OCI-LY3 (cell line): Measurements from ENCODE around the gene KLK8.

Experiments
- H2AFZ ChIP-seq: fragments of 200-600, 300-600 bp; shearing (Covaris generic); 2 replicates; pipeline ENCODE4 v1.6.0; 2014; ENCODE audit warnings: antibody characterized with exemption, low read depth, low read length
- H3K27ac ChIP-seq: fragments of 200-600, 300-600 bp; sonication (generic); 2 replicates; pipeline ENCODE4 v1.5.1; 2014; ENCODE audit warnings: mild to moderate bottlenecking, low read length, moderate library complexity, mixed read lengths
- H3K27me3 ChIP-seq: fragments of 200-600, 300-600 bp; sonication (generic); 2 replicates; pipeline ENCODE4 v1.6.1; 2014; ENCODE audit warnings: low read depth, low read length, mixed read lengths
- H3K36me3 ChIP-seq: fragments of 200-600, 300-600 bp; sonication (generic); replicated peaks from 2 replicates; pipeline ENCODE3; 2014; ENCODE audit warnings: low read depth, low read length, mixed read lengths
- H3K4me1 ChIP-seq: fragments of 300-600, 200-600 bp; sonication (generic); 2 replicates; pipeline ENCODE4 v1.6.1; 2014; ENCODE audit warnings: low read length, mixed read lengths
- H3K4me2 ChIP-seq: fragments of 200-600, 300-600 bp; sonication (generic); 2 replicates; pipeline ENCODE4 v1.6.1; 2014; ENCODE audit warnings: low read length, mixed read lengths
- H3K4me3 ChIP-seq: fragments of 300-600, 200-600 bp; sonication (generic); 2 replicates; pipeline ENCODE4 v1.5.1; 2014; ENCODE audit warnings: antibody characterized with exemption, mild to moderate bottlenecking, low read length, moderate library complexity
- H3K79me2 ChIP-seq: fragments of 300-600, 200-600 bp; shearing (Covaris generic); 2 replicates; pipeline ENCODE4 v1.6.1; 2014; ENCODE audit warnings: mild to moderate bottlenecking, low read length, mixed read lengths
- H3K9ac ChIP-seq: fragments of 300-600, 200-600 bp; shearing (Covaris generic); 2 replicates; pipeline ENCODE4 v1.6.0; 2014; ENCODE audit warnings: mild to moderate bottlenecking, low read length, moderate library complexity
- H3K9me3 ChIP-seq: fragments of 200-600, 300-600 bp; shearing (Covaris generic); 2 replicates; pipeline ENCODE4 v1.6.1; 2014; ENCODE audit warnings: low read length, mixed read lengths; ENCODE audit not compliant: insufficient read depth
- H4K20me1 ChIP-seq: fragments of 200-600, 300-600 bp; sonication (generic); 2 replicates; pipeline ENCODE4 v1.6.1; 2016; ENCODE audit warnings: low read length, mixed read lengths; ENCODE audit not compliant: insufficient read depth
- EZH2phosphoT487 ChIP-seq: fragments of 200-600 bp; shearing (Covaris generic); IDR thresholded peaks from 2 replicates; pipeline ENCODE4 v1.6.1; 2018; ENCODE audit warnings: antibody characterized with exemption, mixed run types, low read depth
- TF ChIP-seq, protein P1 (sequence below): fragments of 200-600, 300-600 bp; sonication (generic); IDR thresholded peaks from 2 replicates; pipeline ENCODE4 v1.5.1; 2014; ENCODE audit warnings: antibody characterized with exemption, low read length, low read depth

The KLK8 gene

DNA sequence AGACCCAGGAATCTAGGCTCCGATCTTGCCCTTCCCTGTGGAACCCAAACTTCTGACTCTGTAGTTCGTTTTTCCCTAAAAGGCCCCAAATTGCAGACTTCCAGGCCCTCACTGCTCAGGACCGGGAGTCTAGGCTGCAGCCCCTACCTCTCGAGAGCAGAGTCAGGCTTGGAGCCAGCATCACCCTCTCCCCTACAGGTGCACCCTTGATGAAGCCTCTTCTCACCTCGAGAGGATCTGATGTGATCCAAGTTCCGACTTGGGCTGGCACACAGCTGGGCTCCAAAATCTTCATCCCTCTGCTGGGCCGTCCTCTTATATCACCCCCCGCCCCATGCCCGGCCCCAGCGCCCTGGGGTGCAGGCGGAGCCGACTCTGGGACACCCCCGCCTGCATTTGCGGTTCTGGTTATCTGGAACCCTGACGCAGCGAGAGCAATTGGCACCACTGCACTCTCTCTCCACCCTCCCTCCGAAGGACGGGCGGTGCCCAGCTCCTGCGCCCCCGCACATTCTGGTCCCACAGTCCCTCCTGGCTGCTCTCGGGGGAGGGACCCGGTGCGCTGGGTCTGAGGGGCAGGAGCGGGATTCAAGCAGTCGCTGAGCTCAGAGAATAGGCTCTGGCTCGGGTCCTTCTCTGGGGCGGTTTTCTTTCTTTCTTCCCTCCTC, 17.6 kb downstream of the KLK8 start, which contains the start of gene KLK7:
Gene KLK7 (minus strand): TSS at position 293 of the 668 bp plus-strand sequence. CDS start 1,518 bp downstream, outside the sequence.
- Histone ChIP-seq H2AFZ (no peak within 1 kb of the TSS), H3K27me3 (peaks cover 31% of the 10 kb centered on the region), H3K27ac (no peak within 1 kb of the TSS), H4K20me1 (no peaks in the 10 kb centered on the region), H3K4me3 (no peak within 1 kb of the TSS), H3K9ac (no peak within 1 kb of the TSS), H3K4me2 (no peak within 1 kb of the TSS), H3K4me1 (no peaks in the 10 kb centered on the region), H3K9me3 (no peaks in the 10 kb centered on the region), H3K36me3 (no peaks in the 10 kb centered on the region), H3K79me2 (no peaks in the 10 kb centered on the region)
- TF ChIP-seq, protein P1, sequence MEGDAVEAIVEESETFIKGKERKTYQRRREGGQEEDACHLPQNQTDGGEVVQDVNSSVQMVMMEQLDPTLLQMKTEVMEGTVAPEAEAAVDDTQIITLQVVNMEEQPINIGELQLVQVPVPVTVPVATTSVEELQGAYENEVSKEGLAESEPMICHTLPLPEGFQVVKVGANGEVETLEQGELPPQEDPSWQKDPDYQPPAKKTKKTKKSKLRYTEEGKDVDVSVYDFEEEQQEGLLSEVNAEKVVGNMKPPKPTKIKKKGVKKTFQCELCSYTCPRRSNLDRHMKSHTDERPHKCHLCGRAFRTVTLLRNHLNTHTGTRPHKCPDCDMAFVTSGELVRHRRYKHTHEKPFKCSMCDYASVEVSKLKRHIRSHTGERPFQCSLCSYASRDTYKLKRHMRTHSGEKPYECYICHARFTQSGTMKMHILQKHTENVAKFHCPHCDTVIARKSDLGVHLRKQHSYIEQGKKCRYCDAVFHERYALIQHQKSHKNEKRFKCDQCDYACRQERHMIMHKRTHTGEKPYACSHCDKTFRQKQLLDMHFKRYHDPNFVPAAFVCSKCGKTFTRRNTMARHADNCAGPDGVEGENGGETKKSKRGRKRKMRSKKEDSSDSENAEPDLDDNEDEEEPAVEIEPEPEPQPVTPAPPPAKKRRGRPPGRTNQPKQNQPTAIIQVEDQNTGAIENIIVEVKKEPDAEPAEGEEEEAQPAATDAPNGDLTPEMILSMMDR, result no peak
- no peak for TF ChIP-seq EZH2phosphoT487

DNA sequence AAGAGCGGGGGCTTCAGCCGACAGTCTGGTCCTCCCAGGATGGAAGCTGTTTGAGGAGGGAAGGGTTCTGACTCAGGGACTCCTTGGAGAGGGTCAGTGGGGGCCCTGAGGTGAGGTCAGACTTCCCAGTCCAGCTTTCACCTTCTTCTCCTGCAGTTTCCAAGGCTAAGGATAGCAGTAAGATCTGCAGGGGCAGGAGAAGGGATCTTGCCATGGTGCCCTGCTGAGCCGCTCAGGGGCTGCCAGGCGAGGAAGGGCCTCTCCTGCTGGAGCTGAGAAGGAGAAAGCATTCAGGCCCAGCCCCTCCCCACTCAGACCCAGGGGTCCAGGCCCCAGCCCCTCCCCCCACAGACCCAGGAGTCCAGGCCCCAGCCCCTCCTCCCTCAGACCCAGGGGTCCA, 19.2 kb downstream of the KLK8 start:
- Histone ChIP-seq H4K20me1 (no peaks in the 10 kb centered on the region), H3K4me3 (no peak overlapping the region), H3K4me2 (no peak overlapping the region), H2AFZ (no peak overlapping the region), H3K27me3 (peaks cover 28% of the 10 kb centered on the region), H3K36me3 (no peaks in the 10 kb centered on the region), H3K79me2 (no peaks in the 10 kb centered on the region), H3K9ac (no peak overlapping the region), H3K9me3 (no peaks in the 10 kb centered on the region), H3K4me1 (no peaks in the 10 kb centered on the region), H3K27ac (no peak overlapping the region)
- TF ChIP-seq EZH2phosphoT487, result no peak
- TF ChIP-seq, protein P1, result no peak

DNA sequence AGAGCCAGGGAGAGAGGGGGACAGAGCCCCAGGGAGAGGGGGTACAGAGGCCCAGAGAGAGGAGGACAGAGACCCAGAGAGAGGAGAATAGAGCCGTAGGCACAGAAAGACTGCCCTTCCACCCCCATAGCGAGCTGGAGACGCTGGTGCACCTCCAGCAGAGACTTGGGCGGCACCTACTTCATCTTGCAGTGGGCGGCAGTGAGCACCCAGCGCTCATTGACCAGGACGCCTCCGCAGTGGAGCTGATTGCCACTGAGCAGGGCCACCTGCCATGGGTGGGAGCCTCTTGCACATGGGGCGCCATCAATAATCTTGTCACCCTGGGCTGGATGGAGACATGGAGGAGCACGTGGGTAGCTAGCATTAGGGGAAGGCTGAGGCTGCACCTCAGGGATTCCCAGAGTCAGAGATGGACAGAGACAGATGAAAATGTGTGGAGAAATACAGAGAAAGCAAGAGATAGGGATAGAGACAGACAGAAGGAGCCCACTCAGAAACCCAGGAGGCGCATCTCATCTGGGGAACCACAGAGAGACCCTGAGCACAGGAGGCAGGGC, 19.7 kb downstream of the KLK8 start:
- H3K9ac ChIP-seq, result no peak overlapping the region
- no peak overlapping the region for H2AFZ ChIP-seq
- H3K27me3 ChIP-seq, result peaks cover 29% of the 10 kb centered on the region
- no peak overlapping the region for H3K4me3 ChIP-seq
- H3K79me2 ChIP-seq, result no peaks in the 10 kb centered on the region
- no peaks in the 10 kb centered on the region for H3K4me1 ChIP-seq
- no peaks in the 10 kb centered on the region for H3K9me3 ChIP-seq
- TF ChIP-seq, protein P1, result no peak
- no peak for TF ChIP-seq EZH2phosphoT487
- H4K20me1 ChIP-seq, result no peaks in the 10 kb centered on the region
- H3K4me2 ChIP-seq, result no peak overlapping the region
- no peaks in the 10 kb centered on the region for H3K36me3 ChIP-seq
- H3K27ac ChIP-seq, result no peak overlapping the region

DNA sequence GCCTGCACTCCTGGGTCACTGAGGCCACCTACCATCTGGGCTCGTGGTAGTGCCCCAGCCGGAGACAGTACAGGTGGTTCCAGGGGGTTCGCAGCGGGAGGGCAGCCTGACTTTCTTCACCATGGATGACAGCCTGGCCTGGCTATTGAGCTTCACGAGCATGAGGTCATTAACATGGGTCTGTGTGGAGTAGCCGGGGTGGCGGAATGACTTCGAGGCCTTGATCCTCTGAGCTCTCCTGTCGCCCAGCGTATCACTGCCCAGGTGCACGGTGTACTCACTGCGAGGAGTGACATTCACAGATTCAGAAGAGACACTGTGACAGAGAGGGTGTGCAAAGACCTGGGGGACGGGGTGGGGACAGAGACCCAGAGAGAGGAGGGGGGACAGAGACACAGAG, 21.2 kb downstream of the KLK8 start:
- H3K4me2 ChIP-seq, result no peak overlapping the region
- H3K4me3 ChIP-seq, result no peak overlapping the region
- no peaks in the 10 kb centered on the region for H3K4me1 ChIP-seq
- H3K9me3 ChIP-seq, result no peaks in the 10 kb centered on the region
- no peaks in the 10 kb centered on the region for H3K36me3 ChIP-seq
- H4K20me1 ChIP-seq, result no peaks in the 10 kb centered on the region
- TF ChIP-seq EZH2phosphoT487, result no peak
- TF ChIP-seq, protein P1, result no peak
- H3K9ac ChIP-seq, result no peak overlapping the region
- no peak overlapping the region for H3K27ac ChIP-seq
- H2AFZ ChIP-seq, result no peak overlapping the region
- H3K27me3 ChIP-seq, result peaks cover 30% of the 10 kb centered on the region
- no peaks in the 10 kb centered on the region for H3K79me2 ChIP-seq
